Thoracic aorta (tissue), 2 donors: ENCODE data around the gene HSD17B12. TPM values are rescaled to one million over a fixed set of nuclear protein-coding genes. Genes with fewer than 3 reads are reported as not detected.

ENCODE experiments used
- ATAC-seq: fragments of 150-250 bp; one replicate; pipeline ENCODE4 v1.8.0; 2017; ENCODE audit warnings: low read depth; ENCODE audit not compliant: insufficient number of reproducible peaks, low FRiP score
- DNase-seq: peaks from one replicate; pipeline ENCODE4 v3.0.0-alpha.2; 2020; ENCODE audit warnings: low spot score
- H3K27ac ChIP-seq, 2 donors: fragments of 200-600 bp; sonication (generic); 1 replicate in 1 of 2; 2 replicates in 1 of 2; pipeline ENCODE4 v1.5.1; 2016; ENCODE audit warnings: mild to moderate bottlenecking in 2 of 2, moderate library complexity in 2 of 2
- H3K27me3 ChIP-seq: fragments of 200-600 bp; sonication (generic); replicated peaks from 2 replicates; pipeline ENCODE4 v1.6.0; 2016; ENCODE audit warnings: mild to moderate bottlenecking; ENCODE audit not compliant: insufficient read depth
- H3K36me3 ChIP-seq: fragments of 200-600 bp; sonication (generic); one replicate; pipeline ENCODE4 v1.5.1; 2016
- H3K4me1 ChIP-seq, 2 donors: fragments of 200-600 bp; sonication (generic); 1 replicate in 1 of 2; 2 replicates in 1 of 2; pipeline versions ENCODE4 v1.5.1 to v1.6.0; 2016; ENCODE audit warnings: low read depth in 2 of 2, mild to moderate bottlenecking in 1 of 2; ENCODE audit not compliant: control insufficient read depth in 1 of 2
- H3K4me3 ChIP-seq: fragments of 200-600 bp; sonication (generic); 2 replicates; pipeline ENCODE4 v1.5.1; 2016; ENCODE audit warnings: mild to moderate bottlenecking
- H3K9me3 ChIP-seq: fragments of 200-600 bp; sonication (generic); 2 replicates; pipeline ENCODE4 v1.5.1; 2016
- CTCF ChIP-seq: fragments of 200-600 bp; sonication (generic); IDR thresholded peaks from one replicate; pipeline ENCODE4 v1.5.1; 2019; ENCODE audit warnings: antibody characterized with exemption
- total RNA-seq, 2 donors: library from RNA; depleted of rRNA; stranded (reverse); fragments of >200 nt; gene quantifications; one replicate each; pipeline versions ENCODE4 v1.1.0 to v1.2.3, GENCODE V29; 2016

Gene HSD17B12
- total RNA-seq, 2 donors from 2014 or later: 91.7 to 97.4 TPM

GRCh38 chr11:43687120-43687791 is 6.7 kb downstream of the HSD17B12 start:
- Histone ChIP-seq H3K4me3 (peak overlapping the region; percentile 15), H3K4me1 (peaks cover 27 to 38% of the 10 kb centered on the region in 2 donors), H3K9me3 (no peaks in the 10 kb centered on the region), H3K36me3 (no peaks in the 10 kb centered on the region), H3K27ac (peak overlapping the region; percentile 69 to 76), H3K27me3 (no peaks in the 10 kb centered on the region)
- ATAC-seq (peak; percentile 49), DNase-seq (peak; percentile 7)
- TF ChIP-seq CTCF: no peak

- Histone ChIP-seq H3K27me3 (no peaks in the 10 kb centered on the region), H3K9me3 (no peaks in the 10 kb centered on the region), H3K4me1 (peaks cover 25 to 36% of the 10 kb centered on the region in 2 donors), H3K36me3 (no peaks in the 10 kb centered on the region), H3K4me3 (no peak overlapping the region), H3K27ac (peak overlapping the region in 1 of 2 donors; percentile 76)
- DNase-seq: no peak
- no peak for ATAC-seq
- no peak for TF ChIP-seq CTCF
Measured at GRCh38 chr11:43688394-43688793, 7.9 kb downstream of the HSD17B12 start.

GRCh38 chr11:43689167-43689566 is 8.6 kb downstream of the HSD17B12 start:
- Histone ChIP-seq H3K36me3 (no peaks in the 10 kb centered on the region), H3K4me1 (peaks cover 25 to 33% of the 10 kb centered on the region in 2 donors), H3K27me3 (no peaks in the 10 kb centered on the region), H3K27ac (peak overlapping the region in 1 of 2 donors; percentile 76), H3K4me3 (no peak overlapping the region), H3K9me3 (no peaks in the 10 kb centered on the region)
- TF ChIP-seq CTCF: no peak
- DNase-seq: no peak
- no peak for ATAC-seq

- DNase-seq: no peak
- no peak overlapping the region for H3K4me3 ChIP-seq
- no peak for ATAC-seq
- peaks cover 20 to 25% of the 10 kb centered on the region in 2 donors for H3K4me1 ChIP-seq
- H3K27me3 ChIP-seq: no peaks in the 10 kb centered on the region
- no peak overlapping the region for H3K27ac ChIP-seq
- no peak for TF ChIP-seq CTCF
- no peaks in the 10 kb centered on the region for H3K9me3 ChIP-seq
- H3K36me3 ChIP-seq: no peaks in the 10 kb centered on the region
Measured at GRCh38 chr11:43690929-43691725, 10.6 kb downstream of the HSD17B12 start.

- DNase-seq (no peak), ATAC-seq (no peak)
- Histone ChIP-seq H3K27ac (no peak overlapping the region), H3K36me3 (no peaks in the 10 kb centered on the region), H3K4me3 (no peak overlapping the region), H3K9me3 (no peaks in the 10 kb centered on the region), H3K27me3 (no peaks in the 10 kb centered on the region), H3K4me1 (peaks cover 14 to 19% of the 10 kb centered on the region in 2 donors)
- no peak for TF ChIP-seq CTCF
Measured at GRCh38 chr11:43691806-43692205, 11.3 kb downstream of the HSD17B12 start.
